Right cardiac atrium (tissue), 5 donors: ENCODE results near the gene VASH1. TPM values are rescaled to one million over a fixed set of nuclear protein-coding genes. Genes with fewer than 3 reads are reported as not detected.

ENCODE experiments used
- ATAC-seq, 2 donors: fragments of 200-7000 bp; cut with Tn5 transposase; one replicate each; pipeline versions ENCODE4 v1.8.0 to v1.9.1; 2020; ENCODE audit warnings: moderate library complexity in 2 of 2, mild to moderate bottlenecking in 1 of 2
- DNase-seq, 3 donors: peaks; one replicate each; pipeline ENCODE4 v3.0.0-alpha.2; 2020
- H3K27ac ChIP-seq: one replicate; pipeline ENCODE4 v1.5.1; 2013; ENCODE audit warnings: mild to moderate bottlenecking, low read length, control low read depth, moderate library complexity
- H3K27me3 ChIP-seq: one replicate; pipeline ENCODE4 v1.6.1; 2013; ENCODE audit not compliant: control insufficient read depth, insufficient read depth
- H3K4me1 ChIP-seq: one replicate; pipeline ENCODE4 v1.6.1; 2013; ENCODE audit warnings: low read length; ENCODE audit not compliant: control insufficient read depth, insufficient read depth
- H3K4me3 ChIP-seq: one replicate; pipeline ENCODE4 v1.5.1; 2013; ENCODE audit warnings: low read length, control low read depth
- H3K9me3 ChIP-seq: one replicate; pipeline ENCODE4 v1.6.1; 2013; ENCODE audit warnings: low read length; ENCODE audit not compliant: control insufficient read depth
- WGBS: extraction: QIAGEN DNeasy Blood & Tissue Kit; methylation state at CpG from one replicate; pipeline ENCODE4 v1.1.7; 2013; 5-methylcytosine and 5-hydroxymethylcytosine counted together
- intact Hi-C, 4 donors: fragments of 100-400 bp; cut with DNase I; formaldehyde crosslinking; loops; one replicate each; pipeline versions ENCODE4 v1.11.0 to v1.14.0; 2022 to 2023
- long read RNA-seq, 4 donors: library from polyadenylated mRNA; unstranded; transcript quantifications; one replicate each; pipeline ENCODE4 v2.0.0, GENCODE V29; 2020 to 2021
- polyA plus RNA-seq: library from polyadenylated mRNA; stranded (reverse); fragments of 200-250 nt; gene quantifications from one replicate; pipeline ENCODE4 v1.2.3, GENCODE V29; 2013
- total RNA-seq, 4 donors: library from RNA; stranded (reverse); fragmentation: NEBNext Ultra II Directional; extraction: Animal tissue kit (Norgen Biotek cat#: 25700); gene quantifications; one replicate each; pipeline ENCODE4 v1.2.1, GENCODE V29; 2021
- donor health status: healthy with polysubstance abuse.
- donor health status: DM: no; HTN: yes; CAD: no.
- donor health status: DM: no; HTN: no; CAD: no.
- donor health status: DM: no; HTN: yes; CAD: no; lungs with severe emphysema.
- donor health status: DM: yes; HTN: yes; CAD: no.

Gene VASH1
- total RNA-seq (10 to 100 TPM; 27.6 to 85.2 (median 37.5) TPM), polyA plus RNA-seq (23.1 TPM)
- long read RNA-seq, donor 1, full-length matches to known transcripts, result 9 of 70 reads
- long read RNA-seq, donor 1, partial matches to known transcripts, result 0 of 70 reads
- long read RNA-seq, donor 1, other reads (novel, unspliced or antisense), result 61 of 70 reads
- long read RNA-seq, donor 2, full-length matches to known transcripts, result 7 of 29 reads
- long read RNA-seq, donor 2, partial matches to known transcripts, result 2 of 29 reads
- long read RNA-seq, donor 2, other reads (novel, unspliced or antisense), result 20 of 29 reads
- long read RNA-seq, donor 3, full-length matches to known transcripts, result 38 of 214 reads
- long read RNA-seq, donor 3, partial matches to known transcripts, result 14 of 214 reads
- long read RNA-seq, donor 3, other reads (novel, unspliced or antisense), result 162 of 214 reads
- long read RNA-seq, donor 4, full-length matches to known transcripts, result 17 of 41 reads
- long read RNA-seq, donor 4, partial matches to known transcripts, result 2 of 41 reads
- long read RNA-seq, donor 4, other reads (novel, unspliced or antisense), result 22 of 41 reads

DNA sequence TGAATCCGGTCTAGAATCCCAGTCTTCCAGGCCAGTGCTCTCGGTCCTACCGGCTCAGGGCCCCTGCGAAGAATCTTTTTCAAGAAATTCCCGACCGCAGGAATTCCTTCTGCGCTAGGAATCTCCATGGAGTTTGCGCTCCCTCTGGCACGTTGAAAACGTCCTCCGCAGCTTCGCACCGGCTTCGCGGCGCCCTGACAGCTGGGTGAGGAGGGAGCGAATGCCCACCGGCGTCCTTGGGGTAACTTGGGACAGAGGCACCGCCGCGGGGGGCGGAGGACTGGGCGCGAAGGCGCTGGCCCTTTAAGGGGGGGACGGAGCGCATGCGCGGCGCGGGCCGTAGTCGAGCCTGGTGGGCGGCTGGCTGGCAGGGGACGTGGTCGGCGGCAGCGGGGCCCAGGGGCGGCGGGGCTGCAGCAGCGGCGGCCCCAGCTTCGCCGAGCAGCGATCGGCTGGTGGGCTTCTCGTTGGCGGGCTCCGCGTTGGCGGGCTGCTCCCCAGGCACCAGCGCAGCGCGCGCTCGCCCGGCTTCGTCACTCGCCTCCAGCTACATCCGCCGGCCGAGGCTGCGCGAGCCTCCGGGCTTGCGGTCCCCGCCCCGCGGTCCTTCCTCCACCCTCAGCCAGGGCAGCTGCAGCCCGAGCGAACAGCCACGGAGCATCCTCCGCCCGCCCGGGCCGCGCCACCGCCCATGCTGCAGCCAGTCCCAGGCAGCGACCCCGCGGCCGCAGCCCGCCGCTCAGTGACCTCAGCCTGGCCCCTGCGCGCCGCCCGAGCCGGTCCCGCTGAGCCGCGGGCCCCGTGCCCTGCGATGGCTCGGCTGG is at the start of gene VASH1:
VASH1 (plus strand) TSS at position 333 of the 824 bp plus-strand sequence. CDS start 1,354 bp downstream, outside the sequence.
- peak within 1 kb of the TSS; percentile 84 for H3K27ac ChIP-seq
- ATAC-seq (peak; percentile 74 to 76), DNase-seq (peak; percentile 84 to 94 (median 94))
- no peaks in the 10 kb centered on the region for H3K27me3 ChIP-seq
- peak within 1 kb of the TSS; percentile 70 for H3K4me3 ChIP-seq
- no peaks in the 10 kb centered on the region for H3K9me3 ChIP-seq
- WGBS, result under 1% methylated on average over 96 of the region's 96 CpGs
- no peaks in the 10 kb centered on the region for H3K4me1 ChIP-seq
- intact Hi-C loops, result loop anchor here in 1 of 4 donors (5.0 kb wide), 1 partner anchor 49 kb away; no protein-coding TSS in a partner anchor

DNA sequence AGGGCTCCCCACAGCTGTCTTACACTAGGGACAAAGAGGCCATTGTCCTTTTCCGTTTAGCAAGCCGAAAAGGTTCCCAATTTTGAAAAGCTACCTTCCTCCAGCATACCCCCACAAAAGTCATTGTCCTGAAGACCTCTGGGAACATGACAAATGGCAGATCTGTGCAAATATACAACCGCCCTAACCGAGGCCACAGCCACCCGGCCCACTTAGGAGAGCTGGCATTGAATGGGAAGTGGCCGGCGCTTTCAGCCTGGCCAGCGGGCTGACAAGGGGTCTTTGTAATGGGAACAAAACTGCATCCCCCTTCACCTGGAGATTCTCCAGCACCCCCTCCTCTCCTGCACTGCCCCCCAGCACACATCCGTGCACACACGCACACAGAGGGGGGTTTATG is 48.1 kb upstream of the VASH1 start:
- DNase-seq (no peak), ATAC-seq (no peak)
- intact Hi-C loops, result loop anchor here in 3 of 4 donors (5.0 kb wide), 2 partner anchors 49 to 69 kb away; partner anchors contain the start of gene VASH1 (in 1 of the 3)
- Histone ChIP-seq H3K27me3 (no peaks in the 10 kb centered on the region), H3K27ac (no peak overlapping the region), H3K4me3 (no peak overlapping the region), H3K4me1 (peaks cover 9% of the 10 kb centered on the region), H3K9me3 (no peaks in the 10 kb centered on the region)
- 88% methylated on average over 10 of the region's 10 CpGs for WGBS

DNA sequence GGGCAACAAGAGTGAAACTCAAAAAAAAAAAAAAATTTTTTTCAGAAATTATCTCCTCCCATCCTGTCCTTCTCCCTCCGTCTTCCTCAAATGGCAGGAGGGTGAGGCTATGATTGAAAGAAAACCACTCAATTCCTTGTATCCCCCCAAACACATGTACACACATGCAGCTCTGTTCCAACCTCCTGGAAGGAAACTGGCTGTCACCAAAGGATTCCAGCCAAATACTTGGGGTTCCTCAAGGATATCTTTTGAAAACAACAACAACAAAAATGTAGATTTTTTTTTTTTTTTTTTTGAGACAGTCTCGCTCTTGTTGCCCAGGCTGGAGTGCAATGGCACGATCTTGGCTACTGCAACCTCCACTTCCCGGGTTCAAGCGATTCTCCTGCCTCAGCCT is 46.8 kb upstream of the VASH1 start:
- H3K27ac ChIP-seq, result no peak overlapping the region
- no peak overlapping the region for H3K4me3 ChIP-seq
- intact Hi-C loops, result loop anchor here in 3 of 4 donors (5.0 kb wide), 2 partner anchors 48 to 68 kb away; partner anchors contain the start of gene VASH1 (in 1 of the 3)
- WGBS, result 48% methylated on average over 5 of the region's 5 CpGs
- no peaks in the 10 kb centered on the region for H3K9me3 ChIP-seq
- DNase-seq, result no peak
- no peaks in the 10 kb centered on the region for H3K27me3 ChIP-seq
- H3K4me1 ChIP-seq, result peaks cover 10% of the 10 kb centered on the region
- peak in 1 of 2 donors; percentile 46 for ATAC-seq

DNA sequence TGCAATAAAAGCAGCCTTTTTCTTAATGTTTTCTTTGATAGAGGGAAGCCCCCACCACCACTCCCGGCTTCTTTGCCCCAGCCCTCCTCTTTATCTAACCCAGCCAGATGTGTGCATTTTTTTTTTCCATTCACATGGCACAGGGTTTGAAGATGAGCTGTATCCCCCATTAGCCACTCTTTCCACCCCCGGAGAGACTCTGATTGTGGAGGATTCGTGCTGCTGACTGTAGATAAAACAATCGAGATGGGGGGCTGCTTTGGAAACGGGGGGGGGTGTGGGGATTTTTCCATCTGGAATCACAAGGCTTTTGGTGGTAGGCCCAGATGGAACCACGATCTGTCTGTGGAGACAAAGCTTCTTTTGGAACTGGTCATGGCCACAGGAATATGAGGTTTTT is 46.2 kb upstream of the VASH1 start:
- H3K4me1 ChIP-seq, result peaks cover 14% of the 10 kb centered on the region
- H3K4me3 ChIP-seq, result no peak overlapping the region
- DNase-seq, result no peak
- peak overlapping the region; percentile 60 for H3K27ac ChIP-seq
- H3K9me3 ChIP-seq, result no peaks in the 10 kb centered on the region
- intact Hi-C loops, result no loop called here
- peak in 1 of 2 donors; percentile 12 for ATAC-seq
- WGBS, result 27% methylated on average over 6 of the region's 6 CpGs
- no peaks in the 10 kb centered on the region for H3K27me3 ChIP-seq

DNA sequence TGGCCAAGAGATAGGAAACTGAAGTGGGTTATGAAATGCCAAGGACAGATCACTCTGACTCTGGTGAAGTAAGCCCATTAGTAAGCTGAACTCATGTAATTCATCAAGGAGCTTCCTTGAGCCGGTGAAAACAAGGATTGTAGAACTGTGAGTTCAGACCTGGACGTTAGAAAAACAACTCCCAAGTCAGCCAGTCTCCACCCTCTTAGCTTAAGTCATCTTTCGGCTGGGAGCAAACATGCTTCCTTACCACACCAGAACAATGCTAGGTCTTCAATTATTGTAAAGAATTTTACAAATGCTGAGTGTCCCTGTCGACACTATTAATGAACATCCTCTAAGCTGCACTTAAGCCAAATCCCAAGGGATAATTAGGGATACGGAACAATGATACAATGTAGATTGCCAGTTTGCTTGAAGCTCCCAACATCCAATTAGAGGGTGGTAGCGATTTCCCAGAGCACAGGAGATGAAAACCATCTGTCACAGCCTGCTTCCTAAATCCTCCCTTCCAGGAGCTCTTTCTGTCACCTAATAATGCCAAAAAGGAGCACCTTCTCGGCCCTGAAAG is 45.7 kb upstream of the VASH1 start:
- WGBS, result 22% methylated on average over 7 of the region's 7 CpGs
- Histone ChIP-seq H3K4me1 (peaks cover 19% of the 10 kb centered on the region), H3K9me3 (no peaks in the 10 kb centered on the region), H3K27me3 (no peaks in the 10 kb centered on the region), H3K4me3 (no peak overlapping the region), H3K27ac (peak overlapping the region; percentile 96)
- intact Hi-C loops, result no loop called here
- DNase-seq, result no peak
- peak; percentile 55 to 59 for ATAC-seq

DNA sequence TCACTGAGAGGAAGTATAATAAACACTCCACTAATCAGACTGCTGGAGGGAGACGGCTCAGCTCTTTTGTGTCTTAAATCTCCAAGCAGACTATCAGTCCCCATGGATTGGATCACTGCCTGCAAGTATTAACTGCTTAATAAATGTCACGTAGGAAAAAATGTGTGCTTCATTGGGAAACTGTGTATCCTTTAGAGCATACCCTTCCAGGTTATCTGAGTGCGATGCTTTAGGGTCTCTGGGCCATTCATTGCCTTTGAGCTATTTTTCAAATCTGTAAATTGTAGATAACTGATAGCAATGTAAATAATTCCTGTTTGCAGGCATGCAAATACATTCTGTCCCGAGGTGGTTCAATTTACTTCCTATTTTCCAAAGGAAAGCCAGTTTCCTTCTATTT is 45.0 kb upstream of the VASH1 start:
- intact Hi-C loops, result no loop called here
- H3K4me3 ChIP-seq, result no peak overlapping the region
- H3K27me3 ChIP-seq, result no peaks in the 10 kb centered on the region
- peaks cover 21% of the 10 kb centered on the region for H3K4me1 ChIP-seq
- DNase-seq (no peak), ATAC-seq (no peak)
- H3K9me3 ChIP-seq, result no peaks in the 10 kb centered on the region
- H3K27ac ChIP-seq, result peak overlapping the region; percentile 96
- 44% methylated on average over 4 of the region's 4 CpGs for WGBS

DNA sequence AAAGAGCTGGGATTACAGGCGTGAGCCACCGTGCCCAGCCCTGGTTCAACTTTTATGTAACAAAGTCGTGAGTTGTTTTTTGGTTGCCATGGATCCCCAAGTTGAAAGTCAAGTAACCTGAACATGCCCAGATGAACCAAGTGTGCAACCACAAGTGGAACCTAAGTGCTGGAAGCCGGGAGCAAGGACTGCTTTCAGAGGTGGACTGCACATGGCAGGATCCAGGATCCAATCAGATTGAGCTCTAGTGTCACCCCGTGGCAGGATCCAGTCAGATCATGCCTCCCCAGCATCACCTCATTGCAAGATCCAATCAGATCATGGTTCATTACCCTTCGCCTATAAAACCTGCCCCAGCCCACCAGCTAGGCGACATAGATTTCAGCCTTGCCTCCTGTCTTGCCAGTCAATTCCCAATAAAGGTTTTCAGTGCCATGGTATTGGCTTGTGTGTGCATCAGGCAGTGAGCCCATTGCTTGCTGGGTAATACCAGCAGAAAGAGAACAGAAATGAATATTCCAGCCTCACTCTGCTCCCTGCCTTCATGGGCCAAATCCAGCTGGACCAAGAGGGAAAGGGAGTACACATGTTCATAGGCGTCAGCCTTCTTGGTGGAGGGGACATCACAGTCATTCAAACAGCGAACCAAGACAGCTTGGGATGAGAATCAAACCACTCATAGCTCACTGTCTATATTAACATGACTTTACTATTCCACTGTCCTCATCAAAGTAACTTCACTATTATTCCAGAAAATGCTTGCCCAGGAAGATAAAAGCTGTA is 43.6 kb upstream of the VASH1 start:
- DNase-seq, result no peak
- no peak for ATAC-seq
- peak overlapping the region; percentile 23 for H3K27ac ChIP-seq
- no peak overlapping the region for H3K4me3 ChIP-seq
- intact Hi-C loops, result no loop called here
- WGBS, result 85% methylated on average over 9 of the region's 9 CpGs
- peaks cover 21% of the 10 kb centered on the region for H3K4me1 ChIP-seq
- H3K27me3 ChIP-seq, result no peaks in the 10 kb centered on the region
- no peaks in the 10 kb centered on the region for H3K9me3 ChIP-seq

DNA sequence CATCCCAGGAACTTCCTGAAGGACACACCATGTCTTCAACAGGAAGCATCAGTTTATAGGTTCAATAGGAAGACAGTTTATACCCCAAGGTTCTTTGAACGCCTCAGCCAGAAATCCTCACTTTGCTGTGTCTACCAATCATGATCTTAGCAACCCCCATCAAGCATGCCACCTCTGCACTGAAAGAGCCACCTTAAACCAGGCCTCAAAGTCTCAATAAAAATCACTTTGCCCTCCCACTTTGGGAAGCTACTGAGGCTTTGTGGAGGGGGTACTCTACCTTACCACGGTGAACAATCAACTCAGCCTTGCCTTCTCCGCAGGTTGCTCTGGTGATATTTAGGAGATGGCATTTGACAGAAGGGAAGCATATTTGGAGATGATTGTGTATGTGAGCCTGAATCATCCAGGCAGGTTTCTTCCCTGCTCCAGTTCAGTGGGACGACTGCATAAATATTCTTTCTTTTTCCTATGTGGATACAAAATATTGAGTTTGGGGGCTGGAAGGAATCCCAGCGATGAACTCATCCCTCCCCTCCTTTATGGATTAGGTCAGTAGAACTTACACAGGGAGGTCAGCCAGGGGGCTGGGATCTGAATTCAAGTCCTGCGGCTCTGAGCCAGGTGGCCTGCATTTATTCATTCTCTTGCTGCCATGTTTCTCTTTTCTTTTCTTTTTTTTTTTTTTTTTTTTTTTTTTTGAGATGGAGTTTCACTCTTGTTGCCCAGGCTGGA is 42.8 kb upstream of the VASH1 start:
- no peaks in the 10 kb centered on the region for H3K9me3 ChIP-seq
- intact Hi-C loops, result no loop called here
- DNase-seq (peak; percentile 52 to 87 (median 74)), ATAC-seq (no peak)
- peaks cover 21% of the 10 kb centered on the region for H3K4me1 ChIP-seq
- H3K27ac ChIP-seq, result peak overlapping the region; percentile 51
- H3K4me3 ChIP-seq, result no peak overlapping the region
- no peaks in the 10 kb centered on the region for H3K27me3 ChIP-seq
- WGBS, result 65% methylated on average over 6 of the region's 6 CpGs

DNA sequence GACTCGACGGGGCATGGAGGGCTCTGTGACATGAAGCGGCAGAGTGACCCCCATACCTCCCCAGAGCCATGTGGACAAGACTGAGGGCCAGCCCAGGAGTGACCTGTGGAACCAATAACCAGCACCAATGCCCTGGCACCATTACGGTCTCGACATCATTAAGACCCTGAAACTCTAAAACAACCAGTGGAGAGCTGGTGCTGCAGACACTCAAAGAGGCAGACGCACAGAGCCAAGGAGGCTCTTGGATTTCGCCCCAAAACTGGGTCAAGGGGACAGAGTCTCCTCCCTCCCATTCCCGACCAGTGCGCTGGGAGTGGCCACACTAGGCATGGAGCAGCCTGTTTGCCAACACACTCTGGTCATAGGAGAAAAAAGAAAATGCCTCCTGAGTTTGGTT is 41.6 kb upstream of the VASH1 start:
- Histone ChIP-seq H3K27me3 (no peaks in the 10 kb centered on the region), H3K4me1 (peaks cover 21% of the 10 kb centered on the region), H3K4me3 (no peak overlapping the region), H3K9me3 (no peaks in the 10 kb centered on the region), H3K27ac (peak overlapping the region; percentile 78)
- DNase-seq (peak; percentile 68 to 84 (median 83)), ATAC-seq (peak; percentile 51 to 71)
- WGBS, result 70% methylated on average over 9 of the region's 9 CpGs
- intact Hi-C loops, result no loop called here
